Coronary artery (tissue), 2 donors: Measurements from ENCODE around the gene AFF3.

Experiments
- DNase-seq: peaks from one replicate; pipeline ENCODE4 v3.0.0-alpha.2; 2017; ENCODE audit warnings: low spot score
- H3K27ac ChIP-seq, 2 donors: fragments of 200-600 bp; sonication (generic); one replicate each; pipeline ENCODE4 v1.5.1; 2016 to 2019
- H3K4me3 ChIP-seq: fragments of 200-600 bp; sonication (generic); 2 replicates; pipeline ENCODE4 v1.5.1; 2016; ENCODE audit warnings: mild to moderate bottlenecking, moderate library complexity
- CTCF ChIP-seq: fragments of 200-600 bp; sonication (generic); IDR thresholded peaks from one replicate; pipeline ENCODE4 v1.5.1; 2019; ENCODE audit warnings: antibody characterized with exemption

Gene AFF3

GRCh38 chr2:99689145-99689742 is 453.1 kb downstream of the AFF3 start:
- Histone ChIP-seq H3K4me3 (no peak overlapping the region), H3K27ac (no peak overlapping the region)
- TF ChIP-seq CTCF: no peak
- DNase-seq: peak; percentile 41

GRCh38 chr2:99688699-99689098 is 453.7 kb downstream of the AFF3 start:
- Histone ChIP-seq H3K27ac (no peak overlapping the region), H3K4me3 (no peak overlapping the region)
- no peak for TF ChIP-seq CTCF
- DNase-seq: peak; percentile 38

DNA sequence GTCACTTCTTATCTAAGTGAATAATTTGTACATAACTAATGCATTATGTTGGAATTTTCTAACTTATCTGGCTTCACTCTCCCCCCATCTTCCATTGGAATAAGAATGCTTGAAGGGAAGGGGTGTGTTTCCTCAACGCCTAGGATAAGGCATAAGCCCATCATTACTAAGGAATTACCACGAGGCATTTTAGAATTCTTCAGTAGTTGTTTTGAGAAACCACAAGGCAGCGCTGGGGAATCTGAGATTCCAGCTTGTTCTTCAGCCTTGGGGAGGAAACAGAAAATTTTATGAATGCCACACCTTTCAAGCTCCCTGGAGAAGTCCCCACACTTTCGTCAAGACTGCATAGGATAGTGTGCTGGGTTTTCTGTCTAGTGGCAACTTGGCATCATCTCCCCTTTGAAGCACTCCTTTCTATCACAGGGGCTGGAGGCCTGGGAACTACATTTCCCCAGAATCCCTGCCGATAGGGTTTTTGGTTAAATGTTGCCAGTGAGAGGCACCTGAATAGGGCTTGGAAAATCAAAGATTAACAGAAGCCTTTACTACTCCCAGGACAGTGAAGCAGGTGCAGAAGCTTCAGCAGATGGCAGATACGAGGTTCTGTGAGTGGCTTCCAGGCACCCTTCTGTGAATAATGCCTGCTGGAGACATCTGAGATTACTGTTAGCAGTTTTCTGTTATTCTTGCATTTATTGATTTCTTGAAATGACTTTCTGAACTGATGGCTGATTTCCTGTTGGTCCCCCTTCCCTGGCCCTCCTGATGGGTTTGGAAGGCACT is 459.9 kb downstream of the AFF3 start:
- DNase-seq: no peak
- H3K27ac ChIP-seq: no peak overlapping the region
- no peak overlapping the region for H3K4me3 ChIP-seq
- no peak for TF ChIP-seq CTCF

GRCh38 chr2:99680946-99681345 is 461.4 kb downstream of the AFF3 start:
- TF ChIP-seq CTCF: no peak
- DNase-seq: no peak
- Histone ChIP-seq H3K4me3 (no peak overlapping the region), H3K27ac (peak overlapping the region in 1 of 2 donors; percentile 27)

DNA sequence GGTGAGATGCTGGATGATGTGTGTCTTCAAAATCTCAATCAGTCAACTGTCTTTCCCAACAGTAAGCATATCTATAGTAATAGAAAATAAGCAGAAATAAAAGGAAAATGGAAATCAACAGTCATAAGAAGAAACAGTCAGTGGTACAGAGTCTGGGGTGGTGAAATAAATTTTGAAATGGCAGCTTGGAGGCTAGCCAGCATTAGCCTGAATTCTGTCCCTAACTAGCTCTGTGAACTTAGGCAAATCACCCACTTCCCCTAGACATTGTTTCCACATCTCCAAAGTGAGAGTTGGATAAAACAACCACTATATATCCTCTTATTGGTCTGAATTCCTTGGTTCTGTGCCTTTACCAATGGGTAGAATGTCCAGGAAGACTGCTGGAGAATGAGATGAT is 462.9 kb downstream of the AFF3 start:
- Histone ChIP-seq H3K27ac (no peak overlapping the region), H3K4me3 (no peak overlapping the region)
- DNase-seq: no peak
- no peak for TF ChIP-seq CTCF

DNA sequence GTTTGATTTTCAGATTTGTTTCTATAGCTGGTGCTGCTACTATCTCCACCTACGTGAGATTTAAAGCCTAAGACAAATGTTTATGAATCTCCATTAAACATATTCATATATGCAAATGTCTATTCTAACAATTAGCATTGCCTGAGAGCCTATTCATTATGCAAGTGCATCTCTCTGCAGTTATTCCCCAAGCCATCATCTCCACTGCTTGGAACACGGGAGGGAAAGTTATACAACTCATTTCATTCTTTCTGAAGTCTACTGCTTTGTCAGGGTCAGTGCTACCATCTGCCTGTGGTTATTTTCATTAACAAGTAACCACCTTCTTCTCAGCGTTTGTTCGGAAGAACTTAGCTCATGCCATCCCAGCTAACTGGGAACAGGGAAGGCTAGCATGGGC is 463.8 kb downstream of the AFF3 start:
- no peak for DNase-seq
- TF ChIP-seq CTCF: no peak
- H3K27ac ChIP-seq: no peak overlapping the region
- no peak overlapping the region for H3K4me3 ChIP-seq

DNA sequence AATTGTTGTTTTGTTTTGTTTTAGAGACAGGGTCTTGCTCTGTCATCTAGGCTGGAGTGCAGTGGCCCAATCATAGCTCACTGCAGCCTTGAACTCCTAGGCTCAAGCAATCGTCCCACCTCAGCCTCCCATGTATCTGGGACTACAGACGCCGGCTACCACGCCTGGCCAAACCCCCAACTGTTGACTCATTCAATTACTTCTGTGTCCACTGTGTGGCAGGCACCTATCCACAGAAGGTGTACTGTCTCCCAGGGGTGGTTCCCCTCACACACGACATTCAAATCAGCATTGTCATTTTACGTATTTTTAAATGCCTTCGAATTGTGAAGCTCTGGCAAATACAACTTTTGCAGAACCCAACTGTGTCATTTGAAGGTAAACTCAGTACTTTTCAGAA is 464.6 kb downstream of the AFF3 start:
- no peak for TF ChIP-seq CTCF
- no peak for DNase-seq

More for the DNA sequence above, 464.6 kb downstream of the AFF3 start:
- Histone ChIP-seq H3K4me3 (no peak overlapping the region), H3K27ac (no peak overlapping the region)
